GM19324 (cell line): ENCODE measurements around the gene FMNL1.

Source experiments
- ATAC-seq: cut with Tn5 transposase; IDR thresholded peaks from one replicate; pipeline ENCODE4 v1.9.1; 2021; ENCODE audit warnings: mild to moderate bottlenecking, moderate library complexity; ENCODE audit not compliant: unreplicated experiment, low FRiP score

FMNL1 gene

DNA sequence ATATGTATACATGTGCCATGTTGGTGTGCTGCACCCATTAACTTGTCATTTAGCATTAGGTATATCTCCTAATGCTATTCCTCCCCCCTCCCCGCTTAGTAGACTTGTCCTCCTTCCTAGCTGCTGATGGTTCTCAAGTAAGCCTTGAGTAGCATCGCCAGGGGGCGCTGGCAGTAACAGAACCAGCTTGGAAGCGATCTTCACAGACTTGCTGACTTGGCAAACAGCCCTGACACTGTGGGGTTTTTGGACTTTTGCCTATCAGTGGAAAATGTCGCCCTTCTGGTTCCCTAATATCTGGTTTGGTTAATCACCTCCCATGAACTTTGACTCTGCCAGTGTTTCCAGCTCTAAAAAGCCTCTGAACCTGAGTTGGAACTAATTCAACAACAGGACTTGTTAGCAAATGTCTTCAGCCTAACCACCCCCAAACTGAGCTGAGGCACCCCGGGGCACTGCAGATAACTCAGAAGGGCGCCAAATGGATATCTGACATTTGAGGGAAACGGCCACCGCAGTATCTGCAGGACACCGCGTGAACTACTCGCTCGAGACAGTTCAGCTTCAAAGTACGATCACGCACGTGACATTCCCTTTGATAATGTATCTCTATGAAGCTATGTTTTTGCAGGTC lies 55.6 kb downstream of the FMNL1 start:
- peak; percentile 49 for ATAC-seq

DNA sequence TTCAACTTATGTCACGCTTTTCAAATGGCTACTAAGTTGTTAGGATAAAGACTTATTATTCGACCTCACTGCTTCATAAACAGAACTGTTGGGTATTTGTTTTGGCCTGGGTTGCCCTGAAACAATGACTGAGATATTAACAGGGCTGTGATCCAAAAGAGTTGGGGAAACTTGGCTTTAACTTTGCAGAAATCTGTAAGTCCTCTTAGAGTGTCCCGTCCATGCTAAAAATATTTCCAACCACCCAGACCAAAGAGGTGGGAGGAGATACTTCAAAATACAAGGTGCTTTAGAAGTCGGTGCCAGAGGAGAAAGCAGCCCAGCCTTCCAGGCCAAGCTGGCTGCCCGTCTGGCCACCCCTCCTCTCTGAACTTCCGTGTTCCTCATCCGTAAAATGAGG lies 56.3 kb downstream of the FMNL1 start:
- no peak for ATAC-seq

GRCh38 chr17:45279898-45280297 lies 58.2 kb downstream of the FMNL1 start:
- ATAC-seq, result no peak

DNA sequence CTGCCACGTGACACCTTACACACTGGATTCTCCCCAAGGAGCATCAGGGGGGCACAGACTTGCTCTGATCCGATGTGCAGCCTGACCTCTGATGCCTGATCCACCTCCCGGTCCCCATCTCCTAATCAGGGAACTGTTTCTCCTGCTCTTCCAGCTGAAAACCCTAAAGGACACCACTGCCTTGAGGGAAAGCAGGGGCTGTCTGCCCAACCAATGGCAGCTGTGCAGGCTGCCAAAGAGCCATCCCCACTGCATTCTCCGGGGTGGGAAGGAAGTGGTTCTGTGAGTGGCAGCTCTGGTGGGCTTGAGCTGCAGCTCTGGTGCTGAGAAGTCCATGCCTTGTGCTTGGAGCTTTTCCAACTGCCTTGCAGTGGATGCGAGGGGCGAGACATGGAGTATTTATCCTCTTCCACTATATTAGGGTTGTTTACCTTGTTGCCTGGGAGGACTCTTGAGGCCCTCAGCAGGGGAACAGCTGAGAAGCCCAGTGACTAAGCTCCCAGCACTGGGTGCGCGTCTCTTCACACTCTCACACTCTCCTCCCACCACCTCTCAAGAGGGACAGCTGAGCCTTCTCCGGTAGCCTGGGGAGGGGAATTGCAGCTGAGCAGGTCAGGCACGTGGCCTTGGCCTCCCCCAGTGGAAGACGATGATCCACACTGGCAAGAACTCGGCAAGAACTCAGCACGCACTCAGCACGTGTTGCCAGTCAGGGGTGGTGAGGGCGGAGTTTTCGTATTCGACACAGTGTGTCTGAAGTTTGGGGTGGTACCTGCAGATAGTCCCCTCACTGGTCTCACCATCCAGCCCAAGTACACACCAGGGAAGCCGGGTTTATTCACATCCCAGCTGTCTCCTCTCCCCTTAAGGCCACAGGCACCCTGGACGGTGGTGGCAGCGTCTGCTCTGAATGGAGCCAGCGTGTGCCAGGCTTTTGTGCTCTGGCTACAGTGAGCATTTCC lies 61.3 kb downstream of the FMNL1 start:
- ATAC-seq, result no peak

DNA sequence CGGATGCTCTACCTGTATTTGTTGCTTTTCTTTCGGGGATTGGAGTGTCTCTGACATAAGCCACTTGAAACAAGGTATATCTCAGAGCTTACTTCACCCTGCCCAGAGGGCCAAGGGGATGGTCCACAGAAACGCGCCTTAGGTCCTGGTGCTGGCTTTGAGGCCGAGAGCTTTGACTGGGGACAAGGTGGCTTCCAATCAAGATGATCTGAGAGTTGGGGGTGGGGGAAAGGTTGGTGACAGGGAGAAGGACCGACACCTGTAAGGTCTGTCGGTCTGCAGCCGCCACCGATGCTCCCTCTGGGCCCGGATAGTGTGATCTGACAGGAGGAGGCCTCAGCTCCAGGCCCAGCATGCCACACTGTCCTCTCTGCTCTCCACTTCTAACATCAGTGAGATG lies 62.0 kb downstream of the FMNL1 start:
- no peak for ATAC-seq

GRCh38 chr17:45284176-45285140 lies 62.8 kb downstream of the FMNL1 start:
- ATAC-seq, result no peak

DNA sequence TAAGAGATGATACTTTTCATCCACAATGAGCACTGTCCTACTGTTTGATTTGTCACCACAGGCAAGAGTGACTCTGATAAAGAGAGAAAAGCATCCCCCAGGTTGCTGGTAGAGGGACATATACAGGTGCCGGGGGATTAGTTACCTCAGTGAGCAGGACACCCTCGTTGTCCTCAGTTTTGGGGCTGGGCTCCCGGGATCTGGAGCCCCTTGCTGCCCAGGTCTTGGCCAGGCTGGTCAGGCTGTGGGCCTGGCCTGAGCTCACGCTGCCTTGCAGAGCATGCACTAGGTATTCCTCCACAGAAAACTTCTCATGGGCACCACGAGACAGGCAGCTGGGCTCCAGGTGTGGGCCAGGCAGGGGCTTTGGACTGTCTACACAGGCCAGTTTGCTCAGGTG lies 64.6 kb downstream of the FMNL1 start:
- no peak for ATAC-seq

- no peak for ATAC-seq
These were observed 66.1 kb downstream of the FMNL1 start for GRCh38 chr17:45287526-45288500.

DNA sequence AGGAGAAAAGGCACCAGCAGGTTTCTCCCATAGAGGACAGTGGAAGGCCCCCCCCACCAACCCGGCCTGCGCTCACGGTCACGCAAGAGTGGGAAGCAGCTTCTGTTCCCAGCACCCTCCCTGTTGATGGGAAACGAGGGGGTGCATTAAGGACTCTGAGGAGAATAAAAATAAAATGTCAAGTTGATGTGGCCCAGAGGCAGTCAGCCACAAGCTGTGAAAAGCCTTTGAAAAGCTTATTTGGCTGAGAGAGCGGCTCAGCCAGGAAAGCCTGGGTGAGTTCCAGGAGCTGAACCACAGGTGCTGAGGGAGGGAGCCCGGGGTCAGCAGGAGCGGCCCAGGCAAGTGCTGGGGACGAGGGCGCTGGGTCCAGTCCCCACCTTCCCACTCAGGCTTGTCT lies 67.1 kb downstream of the FMNL1 start:
- no peak for ATAC-seq

- ATAC-seq, result no peak
These were observed 67.9 kb downstream of the FMNL1 start for GRCh38 chr17:45289301-45290268.

DNA sequence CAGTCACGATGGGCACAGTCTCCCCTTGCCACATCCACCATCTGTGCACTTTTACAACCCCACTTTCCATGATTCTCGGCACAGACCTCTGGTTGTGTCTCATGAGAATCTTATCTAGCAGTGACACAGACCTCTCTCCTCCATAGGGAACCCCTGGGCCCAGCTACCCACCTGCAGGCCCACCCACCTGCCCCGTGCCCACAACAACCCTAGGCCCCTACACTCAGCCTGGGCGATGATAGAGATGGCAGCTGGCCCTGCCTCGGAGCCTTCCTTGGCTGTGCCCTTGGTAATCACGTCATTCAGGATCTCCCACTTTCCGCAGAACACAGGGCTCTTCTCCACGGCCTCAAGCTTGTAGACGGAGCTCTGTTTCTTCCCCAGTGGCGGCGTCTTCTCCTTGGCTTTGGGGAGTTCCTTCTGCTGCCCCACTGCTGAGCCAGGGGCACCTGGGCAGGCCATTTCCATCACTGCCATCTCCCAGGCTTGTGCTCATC lies 68.6 kb downstream of the FMNL1 start:
- ATAC-seq, result no peak

GRCh38 chr17:45291171-45291805 lies 69.6 kb downstream of the FMNL1 start:
- no peak for ATAC-seq

- ATAC-seq, result no peak
These were observed 71.2 kb downstream of the FMNL1 start for GRCh38 chr17:45292696-45293412.

- ATAC-seq, result no peak
These were observed 71.9 kb downstream of the FMNL1 start for GRCh38 chr17:45293413-45294211.

GRCh38 chr17:45294506-45294905 lies 72.8 kb downstream of the FMNL1 start:
- ATAC-seq, result no peak
